ENCODE results near the gene THSD4. TPM values are rescaled to one million over a fixed set of nuclear protein-coding genes. Genes with fewer than 3 reads are reported as not detected.

The THSD4 gene
- total RNA-seq, 1 donor from 2014 or later, result 1.4 TPM

DNA sequence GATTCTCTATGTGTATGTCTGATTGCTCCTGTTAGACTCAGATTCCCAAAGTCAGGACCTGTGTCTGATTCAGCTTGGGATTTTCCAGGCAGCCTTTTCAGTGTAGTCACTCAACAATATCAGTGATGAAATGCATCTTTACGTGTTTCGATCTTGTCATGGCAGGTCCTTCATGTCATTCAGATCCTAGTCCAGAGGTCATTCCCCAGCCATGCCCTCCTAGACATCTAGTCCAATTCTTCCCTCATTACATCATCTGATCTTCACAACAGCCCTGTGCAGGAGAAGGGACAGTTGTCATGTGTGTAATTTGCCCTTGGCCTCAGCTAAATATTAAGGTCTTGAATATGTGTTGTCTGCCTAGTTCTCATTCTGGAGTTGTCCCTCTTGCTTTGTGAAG lies 541.9 kb downstream of the THSD4 start:
- H3K4me3 Mint-ChIP-seq, result no peak overlapping the region
- no peak overlapping the region for H3K27ac Mint-ChIP-seq (ENCODE audit: unreplicated experiment)
- H3K36me3 Mint-ChIP-seq (ENCODE audit: low read depth), result no peaks in the 10 kb centered on the region
- H3K9me3 Mint-ChIP-seq, result no peaks in the 10 kb centered on the region
- H3K4me1 Mint-ChIP-seq, result peaks cover 6% of the 10 kb centered on the region
- TF ChIP-seq, protein P1, sequence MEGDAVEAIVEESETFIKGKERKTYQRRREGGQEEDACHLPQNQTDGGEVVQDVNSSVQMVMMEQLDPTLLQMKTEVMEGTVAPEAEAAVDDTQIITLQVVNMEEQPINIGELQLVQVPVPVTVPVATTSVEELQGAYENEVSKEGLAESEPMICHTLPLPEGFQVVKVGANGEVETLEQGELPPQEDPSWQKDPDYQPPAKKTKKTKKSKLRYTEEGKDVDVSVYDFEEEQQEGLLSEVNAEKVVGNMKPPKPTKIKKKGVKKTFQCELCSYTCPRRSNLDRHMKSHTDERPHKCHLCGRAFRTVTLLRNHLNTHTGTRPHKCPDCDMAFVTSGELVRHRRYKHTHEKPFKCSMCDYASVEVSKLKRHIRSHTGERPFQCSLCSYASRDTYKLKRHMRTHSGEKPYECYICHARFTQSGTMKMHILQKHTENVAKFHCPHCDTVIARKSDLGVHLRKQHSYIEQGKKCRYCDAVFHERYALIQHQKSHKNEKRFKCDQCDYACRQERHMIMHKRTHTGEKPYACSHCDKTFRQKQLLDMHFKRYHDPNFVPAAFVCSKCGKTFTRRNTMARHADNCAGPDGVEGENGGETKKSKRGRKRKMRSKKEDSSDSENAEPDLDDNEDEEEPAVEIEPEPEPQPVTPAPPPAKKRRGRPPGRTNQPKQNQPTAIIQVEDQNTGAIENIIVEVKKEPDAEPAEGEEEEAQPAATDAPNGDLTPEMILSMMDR (conservative IDR thresholded peaks at IDR 0.05), result no peak
- no peaks in the 10 kb centered on the region for H3K27me3 Mint-ChIP-seq (ENCODE audit: low read depth)
- no peak for DNase-seq (ENCODE audit: low read depth, low spot score)

DNA sequence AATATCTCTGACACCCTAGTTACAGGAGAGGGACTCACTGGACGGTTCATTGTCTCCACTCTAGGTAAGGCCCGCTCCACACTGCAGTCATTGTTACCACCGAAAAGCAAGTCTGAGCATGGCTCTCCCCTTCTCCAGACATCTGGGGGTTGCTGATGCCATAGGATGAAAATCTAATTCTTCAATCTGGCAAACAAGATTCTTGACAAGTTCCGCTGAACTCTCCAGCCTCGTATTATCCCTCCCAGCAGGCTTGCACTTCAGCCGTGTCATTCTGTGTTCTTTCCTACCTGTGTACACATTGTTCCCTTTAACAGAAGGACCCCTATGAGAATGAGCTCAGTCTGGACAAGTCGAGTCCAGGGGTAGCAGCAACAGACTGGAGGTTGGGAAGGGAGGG lies 542.8 kb downstream of the THSD4 start:
- DNase-seq (ENCODE audit: low read depth, low spot score), result no peak
- peaks cover 11% of the 10 kb centered on the region for H3K4me1 Mint-ChIP-seq
- TF ChIP-seq, protein P1 (conservative IDR thresholded peaks at IDR 0.05), result no peak
- H3K27me3 Mint-ChIP-seq (ENCODE audit: low read depth), result no peaks in the 10 kb centered on the region
- no peak overlapping the region for H3K27ac Mint-ChIP-seq (ENCODE audit: unreplicated experiment)
- H3K36me3 Mint-ChIP-seq (ENCODE audit: low read depth), result no peaks in the 10 kb centered on the region
- H3K4me3 Mint-ChIP-seq, result no peak overlapping the region
- H3K9me3 Mint-ChIP-seq, result no peaks in the 10 kb centered on the region

DNA sequence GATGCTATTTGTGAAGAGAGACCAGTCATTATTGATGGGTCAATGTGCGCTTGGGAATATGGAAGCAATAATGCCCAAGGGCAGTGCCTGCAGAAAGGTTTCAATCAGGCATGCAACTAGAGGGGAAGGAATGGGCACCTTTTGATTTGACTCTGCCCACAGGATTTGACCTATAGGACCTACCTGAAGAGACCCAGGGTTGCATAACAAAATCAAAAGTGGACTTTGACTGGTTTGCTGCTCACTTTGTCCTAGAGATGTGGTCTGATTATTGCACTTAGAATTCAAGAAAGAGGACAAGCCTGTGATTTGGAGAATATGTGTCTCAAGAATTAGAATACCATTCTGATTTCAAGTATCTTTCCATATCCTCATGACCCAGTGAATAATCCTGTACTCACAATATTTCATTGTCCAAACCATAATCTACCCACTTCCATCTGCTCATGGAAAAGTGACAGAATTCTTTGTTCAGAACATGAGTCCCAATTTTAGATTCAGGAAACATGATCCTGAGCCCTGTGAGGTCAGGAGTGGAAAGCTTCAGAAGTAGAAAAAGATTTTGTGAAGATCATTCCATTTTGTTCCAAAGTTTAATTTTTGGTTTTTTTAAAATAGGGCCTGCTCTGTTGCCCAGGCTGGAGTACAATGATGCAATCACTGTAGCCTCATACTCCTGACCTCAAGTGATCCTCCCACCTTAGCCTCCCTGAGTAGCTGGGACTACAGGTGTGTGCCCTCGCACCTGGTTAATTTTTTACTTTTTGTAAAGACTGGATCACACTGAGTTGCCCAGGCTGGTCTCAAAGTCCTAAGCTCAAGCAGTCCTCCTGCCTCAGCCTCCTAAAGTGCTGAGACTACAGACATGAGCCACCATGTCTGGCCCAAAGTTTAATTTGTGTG lies 543.8 kb downstream of the THSD4 start:
- no peak for DNase-seq (ENCODE audit: low read depth, low spot score)
- no peaks in the 10 kb centered on the region for H3K36me3 Mint-ChIP-seq (ENCODE audit: low read depth)
- no peaks in the 10 kb centered on the region for H3K27me3 Mint-ChIP-seq (ENCODE audit: low read depth)
- H3K9me3 Mint-ChIP-seq, result no peaks in the 10 kb centered on the region
- TF ChIP-seq, protein P1 (conservative IDR thresholded peaks at IDR 0.05), result no peak
- H3K4me1 Mint-ChIP-seq, result peaks cover 11% of the 10 kb centered on the region
- no peak overlapping the region for H3K27ac Mint-ChIP-seq (ENCODE audit: unreplicated experiment)
- H3K4me3 Mint-ChIP-seq, result no peak overlapping the region

DNA sequence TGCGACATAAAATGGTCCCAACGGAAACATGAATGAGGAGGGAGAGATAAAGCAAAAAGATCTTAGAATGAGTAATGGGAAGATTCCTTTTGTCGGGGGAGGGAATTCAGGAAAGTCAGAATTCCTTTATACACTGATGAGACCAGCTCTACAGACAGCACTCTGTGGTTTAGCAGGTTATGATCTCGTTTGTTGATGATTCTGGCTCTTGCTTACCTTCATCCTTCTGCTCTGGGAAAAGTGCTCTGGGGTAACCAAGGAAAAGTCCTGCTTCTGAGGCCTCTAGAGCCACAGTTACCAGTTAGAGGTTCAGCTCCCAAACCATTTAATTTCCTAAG lies 544.4 kb downstream of the THSD4 start:
- no peaks in the 10 kb centered on the region for H3K36me3 Mint-ChIP-seq (ENCODE audit: low read depth)
- H3K27ac Mint-ChIP-seq (ENCODE audit: unreplicated experiment), result no peak overlapping the region
- peaks cover 11% of the 10 kb centered on the region for H3K4me1 Mint-ChIP-seq
- no peaks in the 10 kb centered on the region for H3K27me3 Mint-ChIP-seq (ENCODE audit: low read depth)
- no peak for DNase-seq (ENCODE audit: low read depth, low spot score)
- H3K4me3 Mint-ChIP-seq, result no peak overlapping the region
- peaks cover 2% of the 10 kb centered on the region for H3K9me3 Mint-ChIP-seq
- TF ChIP-seq, protein P1 (conservative IDR thresholded peaks at IDR 0.05), result no peak

DNA sequence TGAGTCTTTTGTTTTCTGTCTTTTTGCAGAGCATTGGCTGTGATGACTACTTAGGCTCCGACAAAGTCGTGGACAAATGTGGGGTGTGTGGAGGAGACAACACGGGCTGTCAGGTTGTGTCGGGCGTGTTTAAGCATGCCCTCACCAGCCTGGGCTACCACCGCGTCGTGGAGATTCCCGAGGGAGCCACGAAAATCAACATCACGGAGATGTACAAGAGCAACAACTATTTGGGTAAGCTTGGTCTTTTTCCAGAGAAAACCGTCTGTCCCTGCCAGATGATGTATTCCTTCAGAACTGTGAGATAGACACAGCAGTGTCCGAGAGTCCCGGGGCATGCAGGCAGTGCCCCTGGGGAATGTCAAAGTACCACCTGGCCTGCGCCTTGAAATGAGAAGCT lies 545.2 kb downstream of the THSD4 start:
- Mint-ChIP-seq H3K27ac (ENCODE audit: unreplicated experiment) (no peak overlapping the region), H3K36me3 (ENCODE audit: low read depth) (no peaks in the 10 kb centered on the region), H3K4me3 (no peak overlapping the region), H3K27me3 (ENCODE audit: low read depth) (no peaks in the 10 kb centered on the region), H3K4me1 (peaks cover 11% of the 10 kb centered on the region), H3K9me3 (peaks cover 6% of the 10 kb centered on the region)
- DNase-seq (ENCODE audit: low read depth, low spot score), result no peak
- TF ChIP-seq, protein P1 (conservative IDR thresholded peaks at IDR 0.05), result no peak
